ENCODE data around the gene POLE. TPM values are rescaled to one million over a fixed set of nuclear protein-coding genes. Genes with fewer than 3 reads are reported as not detected.

The POLE gene
- total and polyA plus RNA-seq, 9 of the 15 experiments (the other 6 are each of a cell fraction or from before 2014, with no cell fraction given): 2.4 to 154 (median 49.6) TPM

GRCh38 chr12:132727091-132727794, 40.1 kb upstream of the POLE start (continued):
- peak; percentile 37 for TF ChIP-seq RBM22 (IDR thresholded peaks at IDR 0.05; ENCODE audit: low read depth, low read length, poor library complexity, severe bottlenecking)
- no peak for TF ChIP-seq PTTG1 (tag; IDR thresholded peaks at IDR 0.05; ENCODE audit: low read depth)
- TF ChIP-seq ZKSCAN3 (CRISPR knock-in tag; IDR thresholded peaks at IDR 0.05): no peak
- no peak for TF ChIP-seq ZNF583 (CRISPR knock-in tag; IDR thresholded peaks at IDR 0.05)
- TF ChIP-seq MAFF (IDR thresholded peaks at IDR 0.05; ENCODE audit: low read length): no peak
- no peak for TF ChIP-seq TAF1 (IDR thresholded peaks at IDR 0.05; ENCODE audit: control insufficient read depth, extremely low read depth, insufficient read depth, low read length, severe bottlenecking)
- TF ChIP-seq RBFOX2 (IDR thresholded peaks at IDR 0.05; ENCODE audit: low read depth, low read length): peak; percentile 37; the same call in 1 of the 2 replicates
- TF ChIP-seq ZNF175 (CRISPR knock-in tag; IDR thresholded peaks at IDR 0.05; ENCODE audit: low read depth): no peak
- no peak for TF ChIP-seq GATA2 (CRISPR knock-in tag; IDR thresholded peaks at IDR 0.05)
- TF ChIP-seq KLF1 (tag; IDR thresholded peaks at IDR 0.05): no peak
- TF ChIP-seq CCNT2 (IDR thresholded peaks at IDR 0.05; ENCODE audit: borderline replicate concordance, extremely low read depth, insufficient read length, low read depth, low read length): no peak
- no peak for TF ChIP-seq RHOXF2B (CRISPR knock-in tag; conservative IDR thresholded peaks at IDR 0.05)
- TF ChIP-seq FOXM1 (IDR thresholded peaks at IDR 0.05; ENCODE audit: low read depth): no peak
- TF ChIP-seq FOXM1 (CRISPR knock-in tag; IDR thresholded peaks at IDR 0.05; ENCODE audit: low read depth): no peak
- no peak for TF ChIP-seq ZNF707 (CRISPR knock-in tag; conservative IDR thresholded peaks at IDR 0.05)
